ENCODE results near the gene ALKBH3.

Gene ALKBH3

DNA sequence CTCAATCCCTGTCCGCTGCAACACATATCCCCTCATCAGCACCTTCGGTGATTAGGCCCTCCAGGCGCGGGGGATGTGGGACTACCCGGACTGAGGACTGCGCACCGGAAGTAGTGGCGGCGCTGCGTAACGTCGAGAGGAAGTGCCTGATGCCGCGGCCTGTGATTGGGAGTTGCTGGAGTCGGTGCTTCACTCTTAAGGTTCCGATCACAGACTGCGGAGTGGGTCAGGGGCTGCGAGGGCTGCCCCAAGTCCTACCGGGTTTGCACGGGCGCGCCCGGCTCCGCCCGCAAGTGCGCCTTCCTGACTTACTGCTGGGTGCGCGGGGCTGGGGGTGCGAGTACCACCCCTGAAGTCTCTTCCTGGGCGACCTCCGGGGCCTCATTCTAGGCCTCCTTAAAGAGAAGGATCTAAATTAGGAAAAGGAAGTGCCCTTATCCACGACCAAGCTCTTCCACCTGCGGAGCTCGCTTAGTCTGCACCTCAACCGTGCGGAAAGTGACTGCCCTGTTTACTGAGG, at the start of gene ALKBH3:
ALKBH3 (plus strand) TSS at position 192 of the 520 bp plus-strand sequence. CDS start 1,822 bp downstream, outside the sequence.
- DNase-seq (ENCODE audit: insufficient read length, low spot score) (peak; percentile 36), FAIRE-seq (no peak)
- TF ChIP-seq, protein P1, sequence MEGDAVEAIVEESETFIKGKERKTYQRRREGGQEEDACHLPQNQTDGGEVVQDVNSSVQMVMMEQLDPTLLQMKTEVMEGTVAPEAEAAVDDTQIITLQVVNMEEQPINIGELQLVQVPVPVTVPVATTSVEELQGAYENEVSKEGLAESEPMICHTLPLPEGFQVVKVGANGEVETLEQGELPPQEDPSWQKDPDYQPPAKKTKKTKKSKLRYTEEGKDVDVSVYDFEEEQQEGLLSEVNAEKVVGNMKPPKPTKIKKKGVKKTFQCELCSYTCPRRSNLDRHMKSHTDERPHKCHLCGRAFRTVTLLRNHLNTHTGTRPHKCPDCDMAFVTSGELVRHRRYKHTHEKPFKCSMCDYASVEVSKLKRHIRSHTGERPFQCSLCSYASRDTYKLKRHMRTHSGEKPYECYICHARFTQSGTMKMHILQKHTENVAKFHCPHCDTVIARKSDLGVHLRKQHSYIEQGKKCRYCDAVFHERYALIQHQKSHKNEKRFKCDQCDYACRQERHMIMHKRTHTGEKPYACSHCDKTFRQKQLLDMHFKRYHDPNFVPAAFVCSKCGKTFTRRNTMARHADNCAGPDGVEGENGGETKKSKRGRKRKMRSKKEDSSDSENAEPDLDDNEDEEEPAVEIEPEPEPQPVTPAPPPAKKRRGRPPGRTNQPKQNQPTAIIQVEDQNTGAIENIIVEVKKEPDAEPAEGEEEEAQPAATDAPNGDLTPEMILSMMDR (IDR thresholded peaks at IDR 0.05; ENCODE audit: insufficient read depth, missing control alignments), result no peak

DNA sequence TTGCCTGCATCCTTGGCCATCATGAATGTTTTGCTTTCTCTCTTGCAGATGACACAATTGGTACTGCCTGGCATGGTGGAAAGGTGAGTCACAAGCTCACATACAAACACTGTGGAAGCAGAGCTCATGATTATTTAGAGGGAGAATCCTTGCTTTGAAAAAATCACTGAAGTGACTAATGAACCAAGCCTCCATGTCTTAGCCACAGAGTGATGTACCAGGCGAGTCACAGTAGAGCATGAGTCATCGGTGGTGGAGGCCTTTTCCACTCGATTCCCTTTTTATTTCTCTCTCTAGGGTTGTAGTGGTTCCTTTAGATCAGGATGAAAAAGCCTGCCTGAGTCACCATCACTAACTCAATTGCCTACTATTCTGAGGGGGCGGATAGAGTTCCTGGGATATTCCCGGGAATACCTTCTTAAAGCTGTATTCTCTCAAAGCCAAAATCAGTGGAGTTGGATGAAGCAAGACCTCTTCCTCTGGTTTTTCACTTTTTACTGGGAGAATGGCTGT, 49.6 kb upstream of the ALKBH3 start:
- DNase-seq (ENCODE audit: insufficient read length, low spot score), result no peak
- TF ChIP-seq, protein P1 (IDR thresholded peaks at IDR 0.05; ENCODE audit: insufficient read depth, missing control alignments), result no peak
- no peak for FAIRE-seq

DNA sequence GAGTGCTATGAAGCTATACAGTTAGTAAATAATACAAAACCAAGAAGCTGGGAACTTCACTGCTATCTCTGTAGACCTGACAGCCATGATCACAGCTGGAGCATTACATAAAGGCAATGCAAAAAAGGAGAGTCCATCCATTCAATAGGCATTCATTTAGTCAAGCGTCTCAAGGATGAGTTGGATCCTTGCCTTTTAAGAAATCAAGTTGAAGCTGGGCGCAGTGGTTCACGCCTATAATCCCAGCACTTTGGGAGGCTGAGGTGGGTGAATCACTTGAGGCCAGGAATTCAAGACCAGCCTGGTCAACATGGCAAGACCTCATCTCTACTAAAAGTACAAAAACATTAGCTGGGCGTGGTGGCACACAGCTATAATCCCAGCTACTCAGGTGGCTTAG, 48.1 kb upstream of the ALKBH3 start:
- DNase-seq (ENCODE audit: insufficient read length, low spot score) (no peak), FAIRE-seq (no peak)
- TF ChIP-seq, protein P1 (IDR thresholded peaks at IDR 0.05; ENCODE audit: insufficient read depth, missing control alignments), result no peak

DNA sequence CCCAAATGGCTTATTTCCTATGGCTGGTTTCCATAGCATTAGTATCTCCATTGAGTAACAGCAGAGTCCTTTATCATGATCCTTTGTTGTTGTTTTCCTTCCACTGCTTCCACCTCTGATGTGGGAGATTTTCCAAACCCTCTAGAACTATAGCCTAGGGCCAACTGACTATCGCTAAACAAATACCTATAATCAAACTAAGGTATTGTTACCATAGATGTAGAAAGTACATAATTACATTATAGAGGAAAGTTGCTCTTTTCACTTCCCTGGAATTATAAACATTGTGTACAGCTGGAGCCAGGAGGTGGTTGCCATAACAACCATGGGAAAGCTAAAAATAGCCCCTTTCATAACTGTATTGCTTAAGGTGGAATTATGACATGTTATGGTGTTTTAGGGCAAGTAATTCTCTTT, 47.0 kb upstream of the ALKBH3 start:
- TF ChIP-seq, protein P1 (IDR thresholded peaks at IDR 0.05; ENCODE audit: insufficient read depth, missing control alignments), result no peak
- FAIRE-seq (no peak), DNase-seq (ENCODE audit: insufficient read length, low spot score) (no peak)

DNA sequence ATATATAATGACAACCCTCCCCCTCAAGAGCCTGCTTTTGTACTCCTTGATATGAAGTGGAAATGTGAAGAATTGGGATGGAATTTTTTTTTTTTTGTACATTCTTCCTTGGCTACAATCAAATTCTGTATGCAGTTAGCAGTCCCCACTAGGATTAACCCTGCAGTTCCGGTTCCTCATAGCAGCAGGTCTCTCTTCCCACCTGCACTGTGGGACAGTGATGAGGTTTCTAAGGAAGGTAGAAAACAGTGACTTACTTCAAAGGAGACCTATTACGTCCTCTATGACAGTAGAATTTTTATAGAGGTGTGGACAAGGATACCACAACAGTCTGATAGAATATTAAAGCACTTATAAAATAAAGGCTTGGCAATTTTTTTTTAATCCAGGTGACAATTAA, 46.3 kb upstream of the ALKBH3 start:
- DNase-seq (ENCODE audit: insufficient read length, low spot score) (no peak), FAIRE-seq (no peak)
- TF ChIP-seq, protein P1 (IDR thresholded peaks at IDR 0.05; ENCODE audit: insufficient read depth, missing control alignments), result no peak

DNA sequence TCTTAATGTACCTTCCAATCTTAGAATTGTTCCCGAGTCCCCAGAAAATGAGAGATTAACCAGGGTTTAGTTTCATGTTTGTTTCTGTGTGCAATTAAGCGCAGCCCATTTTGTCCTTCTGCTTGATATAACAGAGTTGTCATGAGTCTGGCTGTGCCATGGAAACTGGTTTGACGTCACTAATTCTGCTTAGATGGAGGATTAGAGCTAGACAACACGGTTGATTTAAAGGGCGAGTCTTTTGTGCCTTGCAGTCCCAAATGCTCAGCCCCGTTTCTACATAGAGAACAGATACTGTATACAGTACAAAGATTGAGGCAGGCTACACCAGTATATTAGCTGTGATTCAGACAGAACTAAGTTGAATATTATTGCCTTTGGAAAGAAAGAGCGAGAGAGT, 45.5 kb upstream of the ALKBH3 start:
- DNase-seq (ENCODE audit: insufficient read length, low spot score) (no peak), FAIRE-seq (peak; percentile 90)
- TF ChIP-seq, protein P1 (IDR thresholded peaks at IDR 0.05; ENCODE audit: insufficient read depth, missing control alignments), result no peak

DNA sequence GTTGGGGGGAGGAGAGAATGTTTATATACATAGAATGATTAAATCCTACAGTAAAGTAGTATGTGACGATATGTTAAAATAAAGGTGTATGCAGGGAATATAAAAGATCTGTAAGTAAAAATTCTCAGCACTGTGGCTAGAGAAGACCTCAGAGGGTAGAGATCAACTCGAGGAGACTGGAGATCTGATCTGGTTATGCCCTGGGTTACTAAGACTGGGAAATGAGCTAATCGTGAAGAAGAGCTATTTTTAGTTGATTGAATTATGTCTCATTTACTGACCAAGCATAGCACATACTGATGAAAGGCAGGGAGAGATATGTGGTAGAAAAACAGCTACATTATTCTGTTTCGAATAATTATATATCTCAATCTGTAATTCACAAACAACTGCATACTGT, 42.8 kb upstream of the ALKBH3 start:
- DNase-seq (ENCODE audit: insufficient read length, low spot score) (no peak), FAIRE-seq (no peak)
- TF ChIP-seq, protein P1 (IDR thresholded peaks at IDR 0.05; ENCODE audit: insufficient read depth, missing control alignments), result no peak
